OCI-M1 (cell line): ENCODE results near the gene SULT1A3.
"Not testable (repeated sequence)": the region's sequence is repeated elsewhere in the genome, so short reads cannot be mapped to it uniquely, and the experiment has no call there.

Experiments
- DNase-seq: peaks from one replicate; lab custom pipeline; 2025; lab: John Stamatoyannopoulos, UW

Gene SULT1A3

DNA sequence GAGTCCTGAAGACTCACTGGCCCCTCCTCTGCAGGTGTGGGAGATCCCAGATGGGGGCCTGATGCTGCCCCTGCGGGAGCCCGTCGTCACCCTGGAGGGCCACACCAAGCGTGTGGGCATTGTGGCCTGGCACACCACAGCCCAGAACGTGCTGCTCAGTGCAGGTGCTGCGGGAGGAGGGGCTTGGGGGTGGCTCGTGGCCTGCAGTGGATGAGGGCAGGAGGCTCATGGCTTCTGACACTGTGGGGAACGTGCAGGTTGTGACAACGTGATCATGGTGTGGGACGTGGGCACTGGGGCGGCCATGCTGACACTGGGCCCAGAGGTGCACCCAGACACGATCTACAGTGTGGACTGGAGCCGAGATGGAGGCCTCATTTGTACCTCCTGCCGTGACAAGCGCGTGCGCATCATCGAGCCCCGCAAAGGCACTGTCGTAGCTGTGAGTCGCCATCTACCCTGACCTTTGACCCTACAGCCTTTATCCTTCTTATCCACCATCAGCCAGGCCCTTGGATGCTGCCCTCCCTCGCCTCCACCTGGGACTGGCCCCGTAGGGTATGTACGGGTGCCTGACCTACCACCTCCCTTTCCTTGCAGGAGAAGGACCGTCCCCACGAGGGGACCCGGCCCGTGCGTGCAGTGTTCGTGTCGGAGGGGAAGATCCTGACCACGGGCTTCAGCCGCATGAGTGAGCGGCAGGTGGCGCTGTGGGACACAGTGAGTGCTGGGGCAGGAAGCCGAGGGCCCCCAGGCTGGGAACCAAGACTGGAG, 12.1 kb upstream of the SULT1A3 start:
- peak; percentile 84 for DNase-seq

DNA sequence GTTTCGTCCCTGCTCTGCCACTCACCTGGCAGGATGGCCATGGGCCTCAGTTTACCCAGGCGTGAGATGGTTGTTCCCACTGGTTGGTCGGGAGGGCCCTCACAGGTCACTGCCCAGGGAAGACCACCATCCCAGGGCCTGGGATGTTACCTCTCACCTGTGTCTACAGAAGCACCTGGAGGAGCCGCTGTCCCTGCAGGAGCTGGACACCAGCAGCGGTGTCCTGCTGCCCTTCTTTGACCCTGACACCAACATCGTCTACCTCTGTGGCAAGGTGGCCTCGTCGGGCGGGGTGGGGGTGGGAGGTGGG, 11.5 kb upstream of the SULT1A3 start:
- no peak for DNase-seq

DNA sequence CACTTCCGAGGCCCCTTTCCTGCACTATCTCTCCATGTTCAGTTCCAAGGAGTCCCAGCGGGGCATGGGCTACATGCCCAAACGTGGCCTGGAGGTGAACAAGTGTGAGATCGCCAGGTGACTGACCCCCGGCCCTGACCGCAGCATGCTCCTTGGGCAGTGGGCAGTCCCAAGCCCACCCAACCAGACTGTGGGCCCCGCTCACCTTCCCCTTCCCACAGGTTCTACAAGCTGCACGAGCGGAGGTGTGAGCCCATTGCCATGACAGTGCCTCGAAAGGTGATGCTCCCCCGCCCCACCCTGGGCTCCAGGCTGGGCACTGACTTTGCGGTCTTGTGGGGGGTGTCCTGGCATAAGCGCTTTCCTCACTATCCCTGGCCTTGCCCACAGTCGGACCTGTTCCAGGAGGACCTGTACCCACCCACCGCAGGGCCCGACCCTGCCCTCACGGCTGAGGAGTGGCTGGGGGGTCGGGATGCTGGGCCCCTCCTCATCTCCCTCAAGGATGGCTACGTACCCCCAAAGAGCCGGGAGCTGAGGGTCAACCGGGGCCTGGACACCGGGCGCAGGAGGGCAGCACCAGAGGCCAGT, 11.0 kb upstream of the SULT1A3 start:
- DNase-seq, result no peak

DNA sequence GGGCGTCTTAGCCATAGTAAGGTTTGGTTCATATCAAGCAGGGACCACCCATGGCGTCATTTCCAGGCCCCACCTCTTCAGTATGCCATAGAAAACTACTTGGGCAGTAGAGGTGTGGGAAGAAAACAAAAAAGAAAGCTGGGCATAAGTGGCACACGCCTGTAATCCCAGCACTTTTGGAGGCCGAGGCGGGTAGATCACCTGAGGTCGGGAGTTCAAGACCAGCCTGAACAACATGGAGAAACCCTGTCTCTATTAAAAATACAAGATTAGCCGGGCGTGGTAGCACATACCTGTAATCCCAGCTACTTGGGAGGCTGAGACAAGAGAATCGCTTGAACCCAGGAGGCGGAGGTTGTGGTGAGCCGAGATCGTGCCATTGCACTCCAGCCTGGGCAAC, 7.9 kb upstream of the SULT1A3 start:
- DNase-seq, result not testable (repeated sequence)

DNA sequence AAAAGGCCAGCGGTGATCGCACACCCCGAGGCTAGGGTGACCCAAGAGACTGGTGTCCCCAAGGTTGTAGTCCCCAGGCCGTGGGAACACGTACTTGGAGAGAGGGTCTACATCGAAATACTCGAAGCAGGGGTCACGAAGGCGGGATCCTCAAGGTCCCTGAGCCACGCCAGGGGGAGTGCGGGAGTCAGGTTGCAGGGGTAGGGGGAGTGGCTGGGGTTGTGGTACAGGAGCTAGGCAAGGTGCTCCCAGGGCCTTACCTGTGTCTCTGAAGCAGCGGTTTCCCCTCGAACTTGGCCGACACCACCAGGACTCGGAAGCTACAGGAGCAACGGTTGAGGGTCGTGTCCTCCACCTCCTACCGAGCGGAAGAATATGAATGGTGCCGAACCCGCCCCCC, 6.0 kb upstream of the SULT1A3 start:
- DNase-seq, result not testable (repeated sequence)

GRCh38 chr16:30193615-30194014, 5.4 kb upstream of the SULT1A3 start, which contains the start of the genes BOLA2B and SLX1A:
BOLA2B (minus strand) TSS chr16:30193666; CDS start chr16:30193595, 71 bp downstream.
SLX1A (plus strand) TSS chr16:30193875; CDS start chr16:30194085, 210 bp downstream.
- not testable (repeated sequence) for DNase-seq

- DNase-seq, result not testable (repeated sequence)
Observed at GRCh38 chr16:30194172-30194925, 4.7 kb upstream of the SULT1A3 start.

DNA sequence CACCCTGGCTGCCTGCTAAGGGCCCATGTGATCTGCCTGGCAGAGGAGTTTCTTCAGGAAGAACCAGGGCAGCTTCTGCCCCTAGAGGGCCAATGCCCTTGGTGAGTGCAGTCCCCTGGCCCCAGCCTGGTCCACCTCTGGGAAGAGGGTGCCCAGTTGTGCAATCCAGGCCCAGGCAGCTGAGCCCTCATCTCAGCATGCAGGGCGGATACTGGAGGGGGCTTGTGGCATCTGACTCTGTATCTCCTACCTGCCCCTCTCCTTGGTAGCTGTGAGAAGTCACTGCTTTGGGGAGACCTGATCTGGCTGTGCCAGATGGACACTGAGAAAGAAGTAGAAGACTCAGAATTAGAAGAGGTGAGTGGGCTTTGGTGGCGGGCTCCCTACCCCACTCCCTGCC, 2.1 kb upstream of the SULT1A3 start:
- DNase-seq, result not testable (repeated sequence)

DNA sequence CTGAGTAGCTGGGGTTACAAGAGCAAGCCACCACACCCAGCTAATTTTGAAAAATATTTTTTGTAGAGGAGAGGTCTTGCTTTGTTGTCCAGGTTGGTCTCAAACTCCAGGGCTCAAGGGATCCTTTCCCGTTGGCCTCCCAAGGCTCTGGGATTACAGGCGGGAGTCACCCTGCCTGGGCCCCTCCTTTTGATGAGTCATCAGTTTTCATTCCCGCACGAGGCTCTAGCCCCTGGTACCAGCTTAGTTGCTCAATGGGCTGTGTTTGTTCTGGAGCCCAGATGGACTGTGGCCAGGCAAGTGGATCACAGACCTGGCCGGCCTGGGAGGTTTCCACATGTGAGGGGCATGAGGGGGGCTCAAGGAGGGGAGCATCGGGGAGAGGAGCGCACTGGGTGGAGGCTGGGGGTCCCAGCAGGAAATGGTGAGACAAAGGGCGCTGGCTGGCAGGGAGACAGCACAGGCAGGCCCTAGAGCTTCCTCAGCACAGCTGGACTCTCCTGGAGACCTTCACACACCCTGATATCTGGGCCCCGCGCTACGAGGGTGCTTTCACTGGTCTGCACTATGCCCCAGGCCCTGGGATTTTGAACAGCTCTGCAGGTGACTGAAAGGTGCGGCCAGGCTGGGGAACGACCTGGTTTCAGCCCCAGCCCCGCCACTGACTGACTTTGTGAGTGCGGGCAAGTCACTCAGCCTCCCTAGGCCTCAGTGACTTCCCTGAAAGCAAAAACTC, 721 bp downstream of the SULT1A3 start:
- not testable (repeated sequence) for DNase-seq

- DNase-seq, result not testable (repeated sequence)
Observed at GRCh38 chr16:30205541-30206236, 6.6 kb downstream of the SULT1A3 start.

DNA sequence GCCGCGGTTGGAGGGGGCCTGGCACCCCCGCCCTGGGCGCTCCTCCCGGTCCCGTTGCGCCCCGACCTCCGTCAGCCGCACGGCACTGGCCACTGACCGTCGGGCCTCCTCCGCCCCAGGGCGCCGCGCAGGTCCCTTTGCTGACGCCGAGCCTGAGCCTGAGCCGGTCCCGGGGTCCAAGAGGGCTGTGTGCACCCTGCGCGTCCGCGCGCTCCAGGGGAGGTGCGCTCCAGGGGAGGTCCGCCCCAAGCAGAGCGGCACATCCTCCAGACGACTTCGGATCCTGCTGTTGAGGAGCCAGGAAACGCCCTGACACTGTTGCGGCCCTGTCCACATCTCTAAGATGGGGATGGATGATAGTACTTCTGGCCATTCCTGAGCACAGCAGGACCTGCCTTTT, 7.2 kb downstream of the SULT1A3 start:
- not testable (repeated sequence) for DNase-seq

DNA sequence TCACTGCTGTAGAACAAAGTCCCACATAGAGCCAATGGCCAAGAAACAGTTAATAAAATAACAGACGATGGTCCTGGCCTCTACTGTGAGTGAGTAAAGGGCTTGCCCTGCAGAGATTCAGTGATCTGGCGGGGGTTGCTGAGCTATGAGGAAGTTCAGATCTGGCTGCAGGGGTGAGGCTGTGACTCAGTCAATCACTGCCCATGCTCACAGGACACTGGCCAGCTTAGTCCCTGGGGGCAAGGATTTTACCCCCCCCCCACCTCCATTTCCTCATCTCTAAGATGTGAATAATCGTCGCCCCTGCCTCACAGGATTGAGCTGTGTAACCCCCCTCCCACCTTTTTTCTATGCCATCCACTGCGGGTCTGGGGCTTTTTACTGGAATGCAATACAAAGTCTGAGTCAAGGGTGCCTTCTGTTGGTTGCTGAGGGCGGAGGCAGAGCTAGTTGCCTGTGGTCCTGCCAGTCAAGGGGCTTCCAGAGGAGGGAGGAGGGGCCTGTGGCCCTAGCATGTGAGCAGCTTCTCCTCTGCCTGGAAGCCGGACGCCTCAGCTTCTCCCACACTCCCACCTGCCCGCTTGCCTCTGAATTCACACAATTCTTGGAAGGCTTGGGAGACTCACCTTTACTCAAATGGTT, 8.1 kb downstream of the SULT1A3 start:
- DNase-seq, result not testable (repeated sequence)

DNA sequence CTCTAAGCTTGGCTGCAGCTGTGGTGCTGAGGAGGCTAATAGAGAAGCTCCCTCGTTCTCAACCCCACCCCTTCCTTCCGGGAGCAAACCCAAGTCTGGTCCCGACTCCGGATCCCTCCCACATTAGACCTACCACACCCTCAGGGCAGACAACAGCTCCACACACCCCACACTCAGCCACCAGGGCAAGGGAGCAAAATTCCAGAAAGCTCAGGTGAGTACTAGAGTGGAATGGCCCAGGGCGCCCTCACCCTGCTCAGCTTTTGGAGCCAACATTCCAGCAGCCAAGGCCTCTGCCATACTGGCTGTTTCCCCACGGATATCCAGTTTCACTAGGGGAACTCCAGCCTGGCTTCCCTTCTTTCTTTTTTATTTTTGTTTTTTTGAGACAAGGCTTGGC, 10.0 kb downstream of the SULT1A3 start:
- not testable (repeated sequence) for DNase-seq

DNA sequence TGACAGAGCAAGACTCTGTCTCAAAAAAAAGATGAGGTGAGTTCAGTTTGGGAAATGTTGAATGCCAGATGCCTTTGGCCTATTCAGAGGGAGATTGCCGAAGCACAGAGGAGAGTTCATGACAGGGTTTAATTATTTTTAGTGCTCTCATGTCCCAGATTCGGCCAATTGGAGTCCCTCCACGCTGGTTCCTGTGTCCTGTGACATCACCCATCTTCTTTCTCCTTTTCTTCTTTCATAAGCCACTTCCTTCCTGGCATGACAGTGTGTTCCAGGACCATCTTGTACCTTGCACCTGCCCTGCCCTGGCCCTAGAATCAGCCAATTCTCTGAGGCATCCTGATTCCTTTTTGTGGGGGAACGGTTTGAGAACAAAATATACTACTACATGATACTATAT, 12.4 kb downstream of the SULT1A3 start:
- not testable (repeated sequence) for DNase-seq

DNA sequence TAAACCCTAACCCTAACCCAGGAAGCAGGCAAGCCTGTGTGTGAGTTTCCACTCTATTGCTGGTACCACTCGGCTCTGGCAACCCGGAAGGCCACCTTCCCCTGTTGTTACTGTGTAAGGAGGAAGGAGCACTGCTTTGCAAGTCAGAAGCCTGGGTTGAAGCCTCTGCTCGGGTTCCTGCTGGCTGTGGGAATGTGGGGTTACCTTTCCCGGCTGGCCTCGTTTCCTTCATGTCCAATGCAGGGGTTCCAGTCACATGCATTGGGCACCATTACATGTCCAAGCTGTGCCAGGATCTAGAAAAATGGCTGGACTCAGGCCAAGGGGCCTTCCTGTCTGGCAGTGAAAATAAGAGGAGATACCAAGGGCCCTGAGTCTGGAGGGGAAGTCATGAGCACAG, 18.0 kb downstream of the SULT1A3 start:
- not testable (repeated sequence) for DNase-seq

DNA sequence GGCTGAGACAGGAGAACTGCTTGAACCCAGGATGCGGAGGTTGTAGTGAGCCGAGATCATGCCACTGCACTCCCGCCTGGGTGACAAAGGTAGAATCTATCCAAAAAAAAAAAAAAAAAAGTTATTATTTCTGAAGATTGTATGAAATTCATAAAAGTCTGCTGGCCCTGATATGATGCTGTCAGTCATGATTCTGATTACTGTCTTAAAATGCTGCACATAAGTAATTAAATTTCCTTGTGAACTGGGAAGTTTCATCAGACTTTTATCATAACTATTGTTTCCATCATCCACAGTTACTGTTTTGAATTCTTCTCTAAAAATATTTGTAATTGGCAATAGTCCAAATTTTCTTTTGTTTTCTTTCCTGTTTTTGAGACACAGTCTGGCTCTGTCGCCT, 49.3 kb downstream of the SULT1A3 start, which contains the start of gene NPIPB13:
Gene NPIPB13, minus strand, starts transcription at position 101 of the 400 bp plus-strand sequence. CDS start 2,906 bp downstream, outside the sequence.
- DNase-seq, result not testable (repeated sequence)
